NB4 (cell line): Measurements from ENCODE around the gene SELENBP1.

Source experiments
- MYC ChIP-seq: IDR thresholded peaks from 2 replicates; pipeline ENCODE4 v1.6.1; 2011; ENCODE audit warnings: low read depth, low read length
- POLR2A ChIP-seq: IDR thresholded peaks from 2 replicates; pipeline ENCODE4 v1.6.1; 2011; ENCODE audit warnings: mild to moderate bottlenecking; ENCODE audit not compliant: insufficient read length; ENCODE audit errors: extremely low read depth
- TF ChIP-seq, protein P1 (sequence below): IDR thresholded peaks from one replicate; pipeline ENCODE4 v1.5.1; 2012; ENCODE audit warnings: low read depth, low read length
- TF ChIP-seq, protein P2 (sequence below): IDR thresholded peaks from 2 replicates; pipeline ENCODE4 v1.6.1; 2011; ENCODE audit warnings: low read depth, low read length

- TF ChIP-seq, protein P1, sequence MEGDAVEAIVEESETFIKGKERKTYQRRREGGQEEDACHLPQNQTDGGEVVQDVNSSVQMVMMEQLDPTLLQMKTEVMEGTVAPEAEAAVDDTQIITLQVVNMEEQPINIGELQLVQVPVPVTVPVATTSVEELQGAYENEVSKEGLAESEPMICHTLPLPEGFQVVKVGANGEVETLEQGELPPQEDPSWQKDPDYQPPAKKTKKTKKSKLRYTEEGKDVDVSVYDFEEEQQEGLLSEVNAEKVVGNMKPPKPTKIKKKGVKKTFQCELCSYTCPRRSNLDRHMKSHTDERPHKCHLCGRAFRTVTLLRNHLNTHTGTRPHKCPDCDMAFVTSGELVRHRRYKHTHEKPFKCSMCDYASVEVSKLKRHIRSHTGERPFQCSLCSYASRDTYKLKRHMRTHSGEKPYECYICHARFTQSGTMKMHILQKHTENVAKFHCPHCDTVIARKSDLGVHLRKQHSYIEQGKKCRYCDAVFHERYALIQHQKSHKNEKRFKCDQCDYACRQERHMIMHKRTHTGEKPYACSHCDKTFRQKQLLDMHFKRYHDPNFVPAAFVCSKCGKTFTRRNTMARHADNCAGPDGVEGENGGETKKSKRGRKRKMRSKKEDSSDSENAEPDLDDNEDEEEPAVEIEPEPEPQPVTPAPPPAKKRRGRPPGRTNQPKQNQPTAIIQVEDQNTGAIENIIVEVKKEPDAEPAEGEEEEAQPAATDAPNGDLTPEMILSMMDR = no peak
- TF ChIP-seq, protein P2, sequence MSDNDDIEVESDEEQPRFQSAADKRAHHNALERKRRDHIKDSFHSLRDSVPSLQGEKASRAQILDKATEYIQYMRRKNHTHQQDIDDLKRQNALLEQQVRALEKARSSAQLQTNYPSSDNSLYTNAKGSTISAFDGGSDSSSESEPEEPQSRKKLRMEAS = no peak
- no peak for TF ChIP-seq POLR2A
- TF ChIP-seq MYC = no peak
Observed at GRCh38 chr1:151393583-151393982, 21.1 kb upstream of the SELENBP1 start.
